Testis (tissue), 2 donors: Measurements from ENCODE around the gene TCF4.

Experiments used
- POLR2A ChIP-seq: fragments of 450-650 bp; IDR thresholded peaks from one replicate; pipeline ENCODE4 v1.6.1; 2017; ENCODE audit warnings: antibody characterized with exemption, mild to moderate bottlenecking, moderate library complexity
- TF ChIP-seq, protein P1 (sequence below), 3 experiments: fragments of 450-650 bp in 2 of 3; fragments of 200-600 bp in 1 of 3; sonication (generic) in 1 of 3; IDR thresholded peaks; one replicate each; pipeline ENCODE4 v1.5.1; 2016 to 2019; ENCODE audit warnings: antibody characterized with exemption in 3 of 3, mild to moderate bottlenecking in 2 of 3, moderate library complexity in 1 of 3

GRCh38 chr18:55300421-55300935, 287.5 kb downstream of the TCF4 start:
- no peak for TF ChIP-seq POLR2A
- TF ChIP-seq, protein P1, sequence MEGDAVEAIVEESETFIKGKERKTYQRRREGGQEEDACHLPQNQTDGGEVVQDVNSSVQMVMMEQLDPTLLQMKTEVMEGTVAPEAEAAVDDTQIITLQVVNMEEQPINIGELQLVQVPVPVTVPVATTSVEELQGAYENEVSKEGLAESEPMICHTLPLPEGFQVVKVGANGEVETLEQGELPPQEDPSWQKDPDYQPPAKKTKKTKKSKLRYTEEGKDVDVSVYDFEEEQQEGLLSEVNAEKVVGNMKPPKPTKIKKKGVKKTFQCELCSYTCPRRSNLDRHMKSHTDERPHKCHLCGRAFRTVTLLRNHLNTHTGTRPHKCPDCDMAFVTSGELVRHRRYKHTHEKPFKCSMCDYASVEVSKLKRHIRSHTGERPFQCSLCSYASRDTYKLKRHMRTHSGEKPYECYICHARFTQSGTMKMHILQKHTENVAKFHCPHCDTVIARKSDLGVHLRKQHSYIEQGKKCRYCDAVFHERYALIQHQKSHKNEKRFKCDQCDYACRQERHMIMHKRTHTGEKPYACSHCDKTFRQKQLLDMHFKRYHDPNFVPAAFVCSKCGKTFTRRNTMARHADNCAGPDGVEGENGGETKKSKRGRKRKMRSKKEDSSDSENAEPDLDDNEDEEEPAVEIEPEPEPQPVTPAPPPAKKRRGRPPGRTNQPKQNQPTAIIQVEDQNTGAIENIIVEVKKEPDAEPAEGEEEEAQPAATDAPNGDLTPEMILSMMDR (IDR thresholded peaks at IDR 0.05): no peak
